Fibroblast of the conjunctiva (primary cell): ENCODE data around the gene IL11.
"Not testable (repeated sequence)": the region's sequence is repeated elsewhere in the genome, so short reads cannot be mapped to it uniquely, and the experiment has no call there.

Source experiments
- DNase-seq: peaks from one replicate; pipeline ENCODE4 v3.0.0-alpha.2; 2010; ENCODE audit warnings: low read depth

Gene IL11

GRCh38 chr19:55370305-55370988, at the start of gene IL11:
IL11 (minus strand) TSS chr19:55370463; CDS start chr19:55370310, 153 bp downstream.
- no peak for DNase-seq

GRCh38 chr19:55419624-55420236, 49.5 kb upstream of the IL11 start:
- no peak for DNase-seq

GRCh38 chr19:55419103-55419502, 48.8 kb upstream of the IL11 start:
- DNase-seq: no peak

- peak; percentile 72 for DNase-seq
These were observed 47.9 kb upstream of the IL11 start for GRCh38 chr19:55418185-55418584.

- DNase-seq: no peak
These were observed 39.9 kb upstream of the IL11 start for GRCh38 chr19:55410168-55410567.

- DNase-seq: not testable (repeated sequence)
These were observed 38.9 kb upstream of the IL11 start for GRCh38 chr19:55409179-55409578.

GRCh38 chr19:55408533-55408872, 38.2 kb upstream of the IL11 start:
- no peak for DNase-seq

- peak; percentile 99 for DNase-seq
These were observed 37.7 kb upstream of the IL11 start for GRCh38 chr19:55407800-55408532.

GRCh38 chr19:55407550-55407799, 37.2 kb upstream of the IL11 start, which contains the start of gene UBE2S:
UBE2S (minus strand) TSS chr19:55407788; CDS start chr19:55407589, 199 bp downstream.
- not testable (repeated sequence) for DNase-seq

- no peak for DNase-seq
These were observed 36.7 kb upstream of the IL11 start for GRCh38 chr19:55406826-55407549.

- DNase-seq: no peak
These were observed 36.0 kb upstream of the IL11 start for GRCh38 chr19:55406091-55406825.

- DNase-seq: no peak
These were observed 35.4 kb upstream of the IL11 start for GRCh38 chr19:55405638-55406037.

GRCh38 chr19:55402509-55402908, 32.2 kb upstream of the IL11 start:
- DNase-seq: no peak

- DNase-seq: not testable (repeated sequence)
These were observed 31.1 kb upstream of the IL11 start for GRCh38 chr19:55401390-55401789.

- no peak for DNase-seq
These were observed 30.2 kb upstream of the IL11 start for GRCh38 chr19:55400281-55401087.

GRCh38 chr19:55398200-55398925, 28.1 kb upstream of the IL11 start:
- no peak for DNase-seq

- DNase-seq: no peak
These were observed 22.8 kb upstream of the IL11 start for GRCh38 chr19:55392820-55393761.

- no peak for DNase-seq
These were observed 21.7 kb upstream of the IL11 start for GRCh38 chr19:55391702-55392615.
